HepG2 (cell line): Measurements from ENCODE around the gene PEAR1. TPM values are rescaled to one million over a fixed set of nuclear protein-coding genes. Genes with fewer than 3 reads are reported as not detected.

Experiments used
- ATAC-seq: fragments of 200-7000 bp; cut with Tn5 transposase; 3 replicates; pipeline ENCODE4 v1.9.1; 2020; ENCODE audit warnings: mild to moderate bottlenecking, moderate library complexity
- BruUV-seq: library from RNA; stranded (reverse); fragments of 400-500 nt; replicated peaks from 2 replicates; lab custom pipeline; 2021; lab: Mats Ljungman, UMichigan
- CTCF ChIA-PET: fragments of 300-600 bp; formaldehyde crosslinking; extraction: SDS; loops from one replicate; lab custom pipeline; 2021; ENCODE audit warnings: low total read pairs, inconsistent platforms, low intra/inter-chr PET ratio; lab: Yijun Ruan, JAX
- POLR2A ChIA-PET: fragments of 350-600 bp; sonication (Branson Sonifier 250); formaldehyde crosslinking; loops from one replicate; lab custom pipeline; 2020; ENCODE audit warnings: antibody characterized with exemption, inconsistent platforms; lab: Yijun Ruan, JAX
- DNase-seq: peaks from one replicate; pipeline ENCODE4 v3.0.0-alpha.2; 2015; ENCODE audit warnings: low spot score
- FAIRE-seq: peaks from 3 replicates; lab custom pipeline; 2011; peaks lifted over from hg19 to GRCh38; lab: Jason Lieb, UNC
- H2AFZ ChIP-seq: one replicate; pipeline ENCODE4 v1.6.1; 2011; ENCODE audit warnings: low read length, inconsistent platforms
- H3K27ac ChIP-seq: fragments of 300-600 bp; 3 replicates; pipeline ENCODE4 v1.8.0; 2011; ENCODE audit warnings: mixed run types, mild to moderate bottlenecking, mixed read lengths, low read length, inconsistent platforms; ENCODE audit not compliant: insufficient read depth; ENCODE audit errors: extremely low read length
- H3K27me3 ChIP-seq, 2 experiments: fragments of 200-600 bp in 1 of 2; 2 replicates in 1 of 2; 3 replicates in 1 of 2; pipeline versions ENCODE4 v1.6.0 to v1.8.0; 2011; ENCODE audit warnings: low read length in 2 of 2, mild to moderate bottlenecking in 2 of 2, moderate library complexity in 2 of 2, inconsistent platforms in 1 of 2; ENCODE audit not compliant: insufficient read depth in 2 of 2, control insufficient read depth in 1 of 2
- H3K36me3 ChIP-seq, 2 experiments: fragments of 200-600 bp in 1 of 2; replicated peaks in 1 of 2; 2 replicates in 1 of 2; 3 replicates in 1 of 2; pipeline versions ENCODE4 v1.5.1 to v1.8.0; 2011; ENCODE audit warnings: low read length in 2 of 2, inconsistent platforms in 1 of 2; ENCODE audit not compliant: insufficient read depth in 2 of 2, control insufficient read depth in 1 of 2
- H3K4me1 ChIP-seq: 2 replicates; pipeline ENCODE4 v1.5.1; 2012; ENCODE audit warnings: low read length, inconsistent platforms; ENCODE audit not compliant: insufficient read depth
- H3K4me2 ChIP-seq: 2 replicates; pipeline ENCODE4 v1.6.0; 2011; ENCODE audit warnings: low read depth, low read length, inconsistent platforms
- H3K4me3 ChIP-seq, 3 experiments: fragments of 200-600 bp in 1 of 3; sonication (generic), shearing (Covaris generic) in 1 of 3; replicated peaks in 1 of 3; 2 replicates each; pipeline ENCODE4 v1.5.1; 2011 to 2016; ENCODE audit warnings: low read length in 3 of 3, inconsistent platforms in 2 of 3, low read depth in 2 of 3, mild to moderate bottlenecking in 2 of 3, control low read depth in 1 of 3, mixed read lengths in 1 of 3; ENCODE audit not compliant: insufficient read depth in 1 of 3
- H3K79me2 ChIP-seq: one replicate; pipeline ENCODE4 v1.6.1; 2011; ENCODE audit warnings: low read length, inconsistent platforms; ENCODE audit not compliant: insufficient read depth
- H3K9ac ChIP-seq: 2 replicates; pipeline ENCODE4 v1.6.0; 2011; ENCODE audit warnings: mild to moderate bottlenecking, low read depth, low read length, inconsistent platforms; ENCODE audit not compliant: insufficient read depth
- H3K9me3 ChIP-seq: 2 replicates; pipeline ENCODE4 v1.5.1; 2012; ENCODE audit warnings: mild to moderate bottlenecking, low read length
- H4K20me1 ChIP-seq: 2 replicates; pipeline ENCODE4 v1.6.0; 2011; ENCODE audit warnings: inconsistent platforms, mild to moderate bottlenecking, low read length, moderate library complexity; ENCODE audit not compliant: insufficient read depth
- AFF4 ChIP-seq: sonication (generic); formaldehyde crosslinking; IDR thresholded peaks from 2 replicates; pipeline ENCODE4 v1.4.0; 2020; ENCODE audit warnings: missing genetic modification reagents
- FOSL1 ChIP-seq: sonication (generic); formaldehyde crosslinking; IDR thresholded peaks from 2 replicates; pipeline ENCODE4 v1.9.0; 2021; ENCODE audit warnings: missing genetic modification reagents, borderline replicate concordance
- NFE2L2 ChIP-seq: fragments of 150-350 bp; IDR thresholded peaks from 2 replicates; pipeline ENCODE4 v1.6.1; 2014; ENCODE audit warnings: low read length
- PATZ1 ChIP-seq: sonication (generic); formaldehyde crosslinking; IDR thresholded peaks from 2 replicates; pipeline ENCODE4 v1.4.0; 2020; ENCODE audit warnings: missing genetic modification reagents
- RBM39 ChIP-seq: fragments of 200-400 bp; formaldehyde crosslinking; IDR thresholded peaks from one replicate; pipeline ENCODE4 v1.6.1; 2018; ENCODE audit warnings: antibody characterized with exemption, mild to moderate bottlenecking, low read depth, low read length; ENCODE audit not compliant: poor library complexity, severe bottlenecking
- RNF2 ChIP-seq: fragments of 450-650 bp; conservative IDR thresholded peaks from 2 replicates; pipeline ENCODE4 v1.6.1; 2016; ENCODE audit warnings: low read depth
- ZFP36L2 ChIP-seq: sonication (generic); formaldehyde crosslinking; IDR thresholded peaks from 2 replicates; pipeline ENCODE4 v1.4.0; 2020; ENCODE audit warnings: missing genetic modification reagents
- ZMYM2 ChIP-seq: sonication (generic); formaldehyde crosslinking; IDR thresholded peaks from 2 replicates; pipeline ENCODE4 v1.8.0; 2022; ENCODE audit warnings: mild to moderate bottlenecking, missing genetic modification reagents
- ZNF558 ChIP-seq: sonication (generic); formaldehyde crosslinking; IDR thresholded peaks from 2 replicates; pipeline ENCODE4 v1.9.0; 2022; ENCODE audit warnings: mild to moderate bottlenecking, missing genetic modification reagents, borderline replicate concordance
- WGBS: methylation state at CpG from one replicate; pipeline ENCODE4 v1.1.6; 2017; ENCODE audit warnings: low lambda C conversion rate; 5-methylcytosine and 5-hydroxymethylcytosine counted together
- in situ Hi-C: cut with HindIII; loops from 2 replicates; pipeline ENCODE4 v1.10.0; 2017; ENCODE audit warnings: low pct_unique_long_range_greater_than_20kb; ENCODE audit not compliant: extremely low pct_ligation_motif_present
- intact Hi-C: fragments of 100-400 bp; cut with micrococcal nuclease; formaldehyde crosslinking; loops from one replicate; pipeline ENCODE4 v1.10.0; 2022; ENCODE audit not compliant: unreplicated experiment
- polyA plus RNA-seq, 8 experiments: library from polyadenylated mRNA; depleted of rRNA in 3 of 8; stranded (reverse) in 7 of 8; unstranded in 1 of 8; fragments of >200 nt; fragmentation: Illumina TruSeq in 4 of 8; extraction: Trizol in 4 of 8; gene quantifications; 2 replicates each; pipeline versions ENCODE4 v1.2.1 to v1.2.3, GENCODE V29; 2011 to 2016; ENCODE audit warnings: low read depth in 4 of 8, missing spikeins in 1 of 8, mixed read lengths in 1 of 8; ENCODE audit not compliant: insufficient read depth in 1 of 8
- total RNA-seq, 5 experiments: library from RNA; depleted of rRNA; stranded (reverse); fragments of >200 nt; fragmentation: Illumina TruSeq; extraction: Trizol; gene quantifications; 2 replicates each; pipeline ENCODE4 v1.2.3, GENCODE V29; 2016; ENCODE audit warnings: low read depth in 1 of 5

The PEAR1 gene
- total and polyA plus RNA-seq, 2 of the 13 experiments (the other 11 are each of a cell fraction or from before 2014, with no cell fraction given) = 0.27 to 0.41 TPM

GRCh38 chr1:156886583-156887281 is 6.8 kb upstream of the PEAR1 start:
- Histone ChIP-seq H3K4me1 (no peaks in the 10 kb centered on the region), H3K27me3 (peaks cover 4 to 74% of the 10 kb centered on the region in 2 experiments), H3K27ac (no peak overlapping the region), H4K20me1 (no peaks in the 10 kb centered on the region), H3K9me3 (no peaks in the 10 kb centered on the region), H3K36me3 (no peaks in the 10 kb centered on the region), H2AFZ (no peak overlapping the region), H3K4me3 (no peak overlapping the region), H3K79me2 (no peaks in the 10 kb centered on the region), H3K9ac (no peak overlapping the region), H3K4me2 (no peak overlapping the region)
- ChIA-PET CTCF (no interaction called here), POLR2A (no interaction called here)
- BruUV-seq = no TSS peak
- ATAC-seq = no peak
- in situ Hi-C loops = no loop called here
- intact Hi-C loops = no loop called here
- WGBS = 19% methylated on average over 6 of the region's 6 CpGs
- no peak for FAIRE-seq
- TF ChIP-seq AFF4 (CRISPR knock-in tag) = no peak
- no peak for TF ChIP-seq ZFP36L2 (CRISPR knock-in tag)
- TF ChIP-seq RBM39 = no peak
- TF ChIP-seq FOSL1 (CRISPR knock-in tag) = no peak
- TF ChIP-seq ZNF558 = no peak
- TF ChIP-seq ZMYM2 = no peak
- no peak for TF ChIP-seq NFE2L2
- no peak for TF ChIP-seq PATZ1 (CRISPR knock-in tag)
- no peak for TF ChIP-seq RNF2
- TF ChIP-seq, all 625 proteins: peak for 0
- no peak for DNase-seq
